Keratinocyte (primary cell): ENCODE data around the gene FTCD. TPM values are rescaled to one million over a fixed set of nuclear protein-coding genes. Genes with fewer than 3 reads are reported as not detected.

ENCODE experiments used
- DNase-seq: peaks from one replicate; pipeline ENCODE4 v3.0.0-alpha.2; 2011; ENCODE audit warnings: low read depth, missing footprints, low spot score
- FAIRE-seq: peaks from 2 replicates; lab custom pipeline; 2011; peaks lifted over from hg19 to GRCh38; lab: Jason Lieb, UNC
- H2AFZ ChIP-seq: 2 replicates; pipeline ENCODE4 v1.6.0; 2012; ENCODE audit warnings: low read length, control low read depth, inconsistent platforms; ENCODE audit not compliant: control insufficient read depth
- H3K27ac ChIP-seq: 2 replicates; pipeline ENCODE4 v1.5.1; 2011; ENCODE audit warnings: low read length; ENCODE audit not compliant: control insufficient read depth, insufficient read depth
- H3K27me3 ChIP-seq: 3 replicates; pipeline ENCODE4 v1.6.0; 2011; ENCODE audit warnings: low read length; ENCODE audit not compliant: control insufficient read depth, insufficient read depth; ENCODE audit errors: extremely low read depth
- H3K36me3 ChIP-seq, 2 experiments: 2 replicates in 1 of 2; 3 replicates in 1 of 2; pipeline ENCODE4 v1.5.1; 2011; ENCODE audit warnings: low read length in 2 of 2, mild to moderate bottlenecking in 1 of 2; ENCODE audit not compliant: control insufficient read depth in 2 of 2, insufficient read depth in 2 of 2; ENCODE audit errors: extremely low read depth in 1 of 2
- H3K4me1 ChIP-seq: 3 replicates; pipeline ENCODE4 v1.5.1; 2011; ENCODE audit warnings: low read length; ENCODE audit not compliant: control insufficient read depth, insufficient read depth; ENCODE audit errors: extremely low read depth
- H3K4me2 ChIP-seq: 3 replicates; pipeline ENCODE4 v1.6.0; 2011; ENCODE audit warnings: low read depth, low read length; ENCODE audit not compliant: control insufficient read depth, insufficient read depth; ENCODE audit errors: extremely low read depth
- H3K4me3 ChIP-seq, 3 experiments: fragments of 200-600 bp in 1 of 3; sonication (generic) in 1 of 3; 2 replicates in 2 of 3; 3 replicates in 1 of 3; pipeline ENCODE4 v1.5.1; 2011 to 2016; ENCODE audit warnings: low read length in 3 of 3, mild to moderate bottlenecking in 3 of 3, control low read depth in 2 of 3, inconsistent platforms in 1 of 3, low read depth in 1 of 3, mixed read lengths in 1 of 3, mixed run types in 1 of 3, moderate library complexity in 1 of 3; ENCODE audit not compliant: control insufficient read depth in 2 of 3, insufficient read depth in 2 of 3; ENCODE audit errors: extremely low read depth in 1 of 3
- H3K79me2 ChIP-seq: 2 replicates; pipeline ENCODE4 v1.6.0; 2012; ENCODE audit warnings: low read length; ENCODE audit not compliant: control insufficient read depth, insufficient read depth
- H3K9ac ChIP-seq: 3 replicates; pipeline ENCODE4 v1.6.0; 2011; ENCODE audit warnings: low read length; ENCODE audit not compliant: control insufficient read depth, insufficient read depth; ENCODE audit errors: extremely low read depth
- H3K9me1 ChIP-seq: 3 replicates; pipeline ENCODE4 v1.6.0; 2011; ENCODE audit warnings: low read length; ENCODE audit not compliant: control insufficient read depth, insufficient read depth; ENCODE audit errors: extremely low read depth
- H3K9me3 ChIP-seq: 2 replicates; pipeline ENCODE4 v1.5.1; 2012; ENCODE audit warnings: low read depth, low read length; ENCODE audit not compliant: control insufficient read depth
- H4K20me1 ChIP-seq: 3 replicates; pipeline ENCODE4 v1.6.0; 2011; ENCODE audit warnings: low read length; ENCODE audit not compliant: control insufficient read depth, insufficient read depth; ENCODE audit errors: extremely low read depth
- EZH2 ChIP-seq: IDR thresholded peaks from one replicate; pipeline ENCODE4 v1.6.1; 2012; ENCODE audit warnings: inconsistent platforms, mild to moderate bottlenecking, low read length, moderate library complexity
- dilution Hi-C: fragments of 300-500 bp; cut with MboI; formaldehyde crosslinking; loops from one replicate; pipeline ENCODE4 v1.7.0; 2020; ENCODE audit warnings: low sequenced_read_pairs; ENCODE audit not compliant: extremely low pct_ligation_motif_present
- polyA plus RNA-seq, 5 experiments: library from polyadenylated mRNA; depleted of rRNA in 3 of 5; stranded (reverse) in 3 of 5; stranded (forward) in 1 of 5; unstranded in 1 of 5; fragments of >200 nt; gene quantifications; 1 replicate in 1 of 5; 2 replicates in 3 of 5; 3 replicates in 1 of 5; pipeline versions ENCODE4 v1.2.1 to v1.2.3, GENCODE V29; 2011 to 2012; ENCODE audit warnings: missing spikeins in 2 of 5, low read depth in 1 of 5, low replicate concordance in 1 of 5
- TF ChIP-seq, protein P1 (sequence below), 3 experiments: IDR thresholded peaks in 1 of 3; conservative IDR thresholded peaks in 1 of 3; optimal IDR thresholded peaks in 1 of 3; 2 replicates in 2 of 3; 3 replicates in 1 of 3; pipeline versions ENCODE3 to v1.5.1; 2011; ENCODE audit warnings: low read length in 3 of 3, mild to moderate bottlenecking in 3 of 3, moderate library complexity in 2 of 3, control low read depth in 1 of 3, inconsistent platforms in 1 of 3; ENCODE audit not compliant: insufficient read depth in 2 of 3; ENCODE audit errors: extremely low read depth in 1 of 3

FTCD gene
- polyA plus RNA-seq, 1 donor (not counting 4 experiments of a cell fraction or from before 2014, with no cell fraction given) = not detected

DNA sequence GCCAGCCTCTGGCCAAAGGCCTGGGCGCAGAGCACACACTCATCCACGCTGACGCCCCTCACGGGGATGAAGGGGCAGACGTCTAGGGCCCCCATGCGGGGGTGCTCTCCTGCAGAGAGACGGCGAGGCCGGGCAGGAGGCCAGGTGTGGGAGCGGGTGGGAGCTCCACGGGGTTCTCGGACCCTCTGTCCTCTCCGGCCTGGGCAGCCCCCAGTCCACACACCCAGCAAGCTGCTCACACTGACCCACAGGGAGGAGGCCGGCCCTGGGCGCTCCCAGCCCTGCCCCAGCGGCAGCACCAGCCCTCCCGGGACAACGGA, 2.5 kb downstream of the FTCD start:
- DNase-seq (no peak), FAIRE-seq (no peak)
- no peaks in the 10 kb centered on the region for H3K79me2 ChIP-seq
- no peaks in the 10 kb centered on the region for H3K27me3 ChIP-seq
- H4K20me1 ChIP-seq = no peaks in the 10 kb centered on the region
- no peaks in the 10 kb centered on the region for H3K36me3 ChIP-seq
- no peaks in the 10 kb centered on the region for H3K9me1 ChIP-seq
- H3K27ac ChIP-seq = no peak overlapping the region
- peak overlapping the region in 2 of 3 experiments; percentile 2 to 13 for H3K4me3 ChIP-seq
- H3K4me2 ChIP-seq = peak overlapping the region; percentile 41
- no peak for TF ChIP-seq EZH2
- TF ChIP-seq, protein P1, sequence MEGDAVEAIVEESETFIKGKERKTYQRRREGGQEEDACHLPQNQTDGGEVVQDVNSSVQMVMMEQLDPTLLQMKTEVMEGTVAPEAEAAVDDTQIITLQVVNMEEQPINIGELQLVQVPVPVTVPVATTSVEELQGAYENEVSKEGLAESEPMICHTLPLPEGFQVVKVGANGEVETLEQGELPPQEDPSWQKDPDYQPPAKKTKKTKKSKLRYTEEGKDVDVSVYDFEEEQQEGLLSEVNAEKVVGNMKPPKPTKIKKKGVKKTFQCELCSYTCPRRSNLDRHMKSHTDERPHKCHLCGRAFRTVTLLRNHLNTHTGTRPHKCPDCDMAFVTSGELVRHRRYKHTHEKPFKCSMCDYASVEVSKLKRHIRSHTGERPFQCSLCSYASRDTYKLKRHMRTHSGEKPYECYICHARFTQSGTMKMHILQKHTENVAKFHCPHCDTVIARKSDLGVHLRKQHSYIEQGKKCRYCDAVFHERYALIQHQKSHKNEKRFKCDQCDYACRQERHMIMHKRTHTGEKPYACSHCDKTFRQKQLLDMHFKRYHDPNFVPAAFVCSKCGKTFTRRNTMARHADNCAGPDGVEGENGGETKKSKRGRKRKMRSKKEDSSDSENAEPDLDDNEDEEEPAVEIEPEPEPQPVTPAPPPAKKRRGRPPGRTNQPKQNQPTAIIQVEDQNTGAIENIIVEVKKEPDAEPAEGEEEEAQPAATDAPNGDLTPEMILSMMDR (optimal IDR thresholded peaks at IDR 0.05 in 1 of 3, IDR thresholded peaks at IDR 0.05 in 1 of 3, conservative IDR thresholded peaks at IDR 0.05 in 1 of 3; ENCODE audit: extremely low read depth in 1 of 3, insufficient read depth in 2 of 3, low read length in 3 of 3) = no peak
- no peak overlapping the region for H3K9ac ChIP-seq
- no peaks in the 10 kb centered on the region for H3K4me1 ChIP-seq
- H3K9me3 ChIP-seq = no peaks in the 10 kb centered on the region
- H2AFZ ChIP-seq = peak overlapping the region; percentile 37
- dilution Hi-C loops = no loop called here

- Histone ChIP-seq H3K79me2 (no peaks in the 10 kb centered on the region), H4K20me1 (no peaks in the 10 kb centered on the region), H3K9me3 (no peaks in the 10 kb centered on the region), H3K4me3 (no peak overlapping the region), H3K9ac (no peak overlapping the region), H3K4me1 (no peaks in the 10 kb centered on the region), H3K27ac (no peak overlapping the region), H2AFZ (no peak overlapping the region), H3K4me2 (no peak overlapping the region), H3K36me3 (no peaks in the 10 kb centered on the region), H3K27me3 (no peaks in the 10 kb centered on the region), H3K9me1 (no peaks in the 10 kb centered on the region)
- dilution Hi-C loops = no loop called here
- FAIRE-seq (no peak), DNase-seq (no peak)
- TF ChIP-seq, protein P1 (optimal IDR thresholded peaks at IDR 0.05 in 1 of 3, IDR thresholded peaks at IDR 0.05 in 1 of 3, conservative IDR thresholded peaks at IDR 0.05 in 1 of 3; ENCODE audit: extremely low read depth in 1 of 3, insufficient read depth in 2 of 3, low read length in 3 of 3) = no peak
- no peak for TF ChIP-seq EZH2
Measured at GRCh38 chr21:46151989-46152926, 3.1 kb downstream of the FTCD start.
